Fibroblast of peridontal ligament (primary cell): ENCODE results near the gene MMS19.

Experiments used
- DNase-seq: peaks from one replicate; pipeline ENCODE4 v3.0.0-alpha.2; 2010; ENCODE audit errors: extremely low read depth

The MMS19 gene

GRCh38 chr10:97463363-97464132 lies 34.7 kb downstream of the MMS19 start:
- peak; percentile 82 for DNase-seq

- no peak for DNase-seq
These were observed 35.9 kb downstream of the MMS19 start for GRCh38 chr10:97462309-97462708.

- no peak for DNase-seq
These were observed 38.3 kb downstream of the MMS19 start for GRCh38 chr10:97459933-97460332.

GRCh38 chr10:97459111-97459510 lies 39.1 kb downstream of the MMS19 start:
- DNase-seq = no peak

- no peak for DNase-seq
These were observed 41.5 kb downstream of the MMS19 start for GRCh38 chr10:97456686-97457065.

GRCh38 chr10:97456034-97456685 lies 42.1 kb downstream of the MMS19 start:
- no peak for DNase-seq

- DNase-seq = peak; percentile 64
These were observed 43.7 kb downstream of the MMS19 start for GRCh38 chr10:97454330-97455036.

GRCh38 chr10:97452352-97452751 lies 45.9 kb downstream of the MMS19 start:
- DNase-seq = no peak

- DNase-seq = no peak
These were observed 46.6 kb downstream of the MMS19 start for GRCh38 chr10:97451605-97452004.

- no peak for DNase-seq
These were observed 47.4 kb downstream of the MMS19 start for GRCh38 chr10:97450828-97451227.

GRCh38 chr10:97445722-97446639 lies 52.2 kb downstream of the MMS19 start, which contains the start of the genes EXOSC1 and ZDHHC16:
TSS of gene EXOSC1 (minus strand) at chr10:97446006. CDS start at chr10:97445985, 21 bp downstream.
TSS of gene ZDHHC16 (plus strand) at chr10:97446175. CDS start at chr10:97451676, 5,501 bp downstream.
- DNase-seq = peak; percentile 96

- no peak for DNase-seq
These were observed 52.9 kb downstream of the MMS19 start for GRCh38 chr10:97445357-97445721.

- DNase-seq = no peak
These were observed 54.0 kb downstream of the MMS19 start for GRCh38 chr10:97444212-97444611.

GRCh38 chr10:97442277-97442676 lies 55.9 kb downstream of the MMS19 start:
- no peak for DNase-seq

- no peak for DNase-seq
These were observed 63.0 kb downstream of the MMS19 start for GRCh38 chr10:97435211-97435610.

- DNase-seq = no peak
These were observed 63.7 kb downstream of the MMS19 start for GRCh38 chr10:97434557-97434956.

GRCh38 chr10:97434055-97434454 lies 64.2 kb downstream of the MMS19 start:
- no peak for DNase-seq

GRCh38 chr10:97428572-97428981 lies 69.6 kb downstream of the MMS19 start:
- DNase-seq = peak; percentile 49

- DNase-seq = peak; percentile 37
These were observed 70.5 kb downstream of the MMS19 start for GRCh38 chr10:97427571-97428179.

GRCh38 chr10:97426776-97427570 lies 71.2 kb downstream of the MMS19 start:
- peak; percentile 26 for DNase-seq
